Right cardiac atrium (tissue), 5 donors: Measurements from ENCODE around the gene HMBS. TPM values are rescaled to one million over a fixed set of nuclear protein-coding genes. Genes with fewer than 3 reads are reported as not detected.
"Not testable (repeated sequence)": the region's sequence is repeated elsewhere in the genome, so short reads cannot be mapped to it uniquely, and the experiment has no call there.

Experiments used
- ATAC-seq, 2 donors: fragments of 200-7000 bp; cut with Tn5 transposase; one replicate each; pipeline versions ENCODE4 v1.8.0 to v1.9.1; 2020; ENCODE audit warnings: moderate library complexity in 2 of 2, mild to moderate bottlenecking in 1 of 2
- DNase-seq, 3 donors: peaks; one replicate each; pipeline ENCODE4 v3.0.0-alpha.2; 2020
- H3K27ac ChIP-seq: one replicate; pipeline ENCODE4 v1.5.1; 2013; ENCODE audit warnings: mild to moderate bottlenecking, low read length, control low read depth, moderate library complexity
- H3K27me3 ChIP-seq: one replicate; pipeline ENCODE4 v1.6.1; 2013; ENCODE audit not compliant: control insufficient read depth, insufficient read depth
- H3K4me1 ChIP-seq: one replicate; pipeline ENCODE4 v1.6.1; 2013; ENCODE audit warnings: low read length; ENCODE audit not compliant: control insufficient read depth, insufficient read depth
- H3K4me3 ChIP-seq: one replicate; pipeline ENCODE4 v1.5.1; 2013; ENCODE audit warnings: low read length, control low read depth
- H3K9me3 ChIP-seq: one replicate; pipeline ENCODE4 v1.6.1; 2013; ENCODE audit warnings: low read length; ENCODE audit not compliant: control insufficient read depth
- WGBS: extraction: QIAGEN DNeasy Blood & Tissue Kit; methylation state at CpG from one replicate; pipeline ENCODE4 v1.1.7; 2013; 5-methylcytosine and 5-hydroxymethylcytosine counted together
- intact Hi-C, 4 donors: fragments of 100-400 bp; cut with DNase I; formaldehyde crosslinking; loops; one replicate each; pipeline versions ENCODE4 v1.11.0 to v1.14.0; 2022 to 2023
- long read RNA-seq, 4 donors: library from polyadenylated mRNA; unstranded; transcript quantifications; one replicate each; pipeline ENCODE4 v2.0.0, GENCODE V29; 2020 to 2021
- polyA plus RNA-seq: library from polyadenylated mRNA; stranded (reverse); fragments of 200-250 nt; gene quantifications from one replicate; pipeline ENCODE4 v1.2.3, GENCODE V29; 2013
- total RNA-seq, 4 donors: library from RNA; stranded (reverse); fragmentation: NEBNext Ultra II Directional; extraction: Animal tissue kit (Norgen Biotek cat#: 25700); gene quantifications; one replicate each; pipeline ENCODE4 v1.2.1, GENCODE V29; 2021
- donor health status: healthy with polysubstance abuse.
- donor health status: DM: no; HTN: yes; CAD: no.
- donor health status: DM: no; HTN: no; CAD: no.
- donor health status: DM: no; HTN: yes; CAD: no; lungs with severe emphysema.
- donor health status: DM: yes; HTN: yes; CAD: no.

HMBS gene
- total RNA-seq = 10 to 100 TPM; 17.3 to 28.0 (median 22.2) TPM
- 28.0 TPM for polyA plus RNA-seq
- long read RNA-seq, donor 1, transcript HMBS-201 (14 exons, 1,501 nt) = major isoform, 45 of 56 reads
- long read RNA-seq, donor 1, partial matches to known transcripts = 3 of 56 reads
- long read RNA-seq, donor 1, other reads (novel, unspliced or antisense) = 6 of 56 reads
- long read RNA-seq, donor 2, transcript HMBS-201 (14 exons, 1,501 nt) = major isoform, 37 of 46 reads
- long read RNA-seq, donor 2, partial matches to known transcripts = 2 of 46 reads
- long read RNA-seq, donor 2, other reads (novel, unspliced or antisense) = 4 of 46 reads
- long read RNA-seq, donor 3, transcript HMBS-201 (14 exons, 1,501 nt) = major isoform, 99 of 136 reads
- long read RNA-seq, donor 3, partial matches to known transcripts = 1 of 136 reads
- long read RNA-seq, donor 3, other reads (novel, unspliced or antisense) = 30 of 136 reads
- long read RNA-seq, donor 4, transcript HMBS-201 (14 exons, 1,501 nt) = major isoform, 12 of 19 reads
- long read RNA-seq, donor 4, partial matches to known transcripts = 0 of 19 reads
- long read RNA-seq, donor 4, other reads (novel, unspliced or antisense) = 5 of 19 reads

- H3K4me1 ChIP-seq = peaks cover 3% of the 10 kb centered on the region
- WGBS = under 1% methylated on average over 45 of the region's 45 CpGs
- intact Hi-C loops = no loop called here
- DNase-seq (peak; percentile 95 to 98 (median 97)), ATAC-seq (peak; percentile 98)
- peak within 1 kb of the TSS; percentile 75 for H3K27ac ChIP-seq
- H3K4me3 ChIP-seq = peak within 1 kb of the TSS; percentile 52
- no peaks in the 10 kb centered on the region for H3K9me3 ChIP-seq
- no peaks in the 10 kb centered on the region for H3K27me3 ChIP-seq
These were observed at the start of gene HMBS for GRCh38 chr11:119084663-119085436. Gene HMBS, plus strand, starts transcription at chr11:119084881. Its CDS starts 153 bp downstream, at chr11:119085034.

- ATAC-seq (no peak), DNase-seq (no peak)
- no peaks in the 10 kb centered on the region for H3K4me1 ChIP-seq
- no peaks in the 10 kb centered on the region for H3K27me3 ChIP-seq
- no peaks in the 10 kb centered on the region for H3K9me3 ChIP-seq
- no peak overlapping the region for H3K4me3 ChIP-seq
- intact Hi-C loops = no loop called here
- no peak overlapping the region for H3K27ac ChIP-seq
- WGBS = 86% methylated on average over 5 of the region's 5 CpGs
These were observed 45.8 kb upstream of the HMBS start for GRCh38 chr11:119038884-119039283.

GRCh38 chr11:119039471-119039870 lies 45.2 kb upstream of the HMBS start:
- H3K4me1 ChIP-seq, H3K27me3 ChIP-seq, H3K9me3 ChIP-seq, H3K4me3 ChIP-seq, intact Hi-C loops, H3K27ac ChIP-seq, DNase-seq, ATAC-seq: not testable (repeated sequence)
- WGBS = 31% methylated on average over 11 of the region's 11 CpGs

- H3K4me3 ChIP-seq = no peak overlapping the region
- no peaks in the 10 kb centered on the region for H3K4me1 ChIP-seq
- intact Hi-C loops = no loop called here
- whole genome bisulfite sequencing = 91% methylated on average over 4 of the region's 4 CpGs
- H3K27ac ChIP-seq = no peak overlapping the region
- H3K27me3 ChIP-seq = no peaks in the 10 kb centered on the region
- no peak for DNase-seq
- no peak for ATAC-seq
- H3K9me3 ChIP-seq = no peaks in the 10 kb centered on the region
These were observed 42.7 kb upstream of the HMBS start for GRCh38 chr11:119041821-119042514.

GRCh38 chr11:119042927-119043326 lies 41.8 kb upstream of the HMBS start:
- Histone ChIP-seq H3K27ac (no peak overlapping the region), H3K9me3 (no peaks in the 10 kb centered on the region), H3K4me3 (no peak overlapping the region), H3K27me3 (no peaks in the 10 kb centered on the region), H3K4me1 (no peaks in the 10 kb centered on the region)
- DNase-seq (no peak), ATAC-seq (no peak)
- WGBS = 86% methylated on average over 9 of the region's 9 CpGs
- intact Hi-C loops = no loop called here

- H3K27me3 ChIP-seq = no peaks in the 10 kb centered on the region
- H3K4me1 ChIP-seq = no peaks in the 10 kb centered on the region
- intact Hi-C loops = no loop called here
- ATAC-seq = no peak
- 69% methylated on average over 6 of the region's 6 CpGs for WGBS
- DNase-seq = no peak
- H3K27ac ChIP-seq = no peak overlapping the region
- H3K4me3 ChIP-seq = no peak overlapping the region
- H3K9me3 ChIP-seq = no peaks in the 10 kb centered on the region
These were observed 40.0 kb upstream of the HMBS start for GRCh38 chr11:119044708-119045107.

GRCh38 chr11:119046489-119046888 lies 38.2 kb upstream of the HMBS start:
- DNase-seq (no peak), ATAC-seq (no peak)
- Histone ChIP-seq H3K27me3 (no peaks in the 10 kb centered on the region), H3K9me3 (no peaks in the 10 kb centered on the region), H3K4me3 (no peak overlapping the region), H3K27ac (no peak overlapping the region), H3K4me1 (no peaks in the 10 kb centered on the region)
- 97% methylated on average over 6 of the region's 6 CpGs for WGBS
- intact Hi-C loops = no loop called here

- no peak overlapping the region for H3K27ac ChIP-seq
- H3K4me3 ChIP-seq = no peak overlapping the region
- ATAC-seq = no peak
- no peaks in the 10 kb centered on the region for H3K9me3 ChIP-seq
- no peaks in the 10 kb centered on the region for H3K27me3 ChIP-seq
- no peaks in the 10 kb centered on the region for H3K4me1 ChIP-seq
- intact Hi-C loops = no loop called here
- 97% methylated on average over 6 of the region's 6 CpGs for WGBS
- no peak for DNase-seq
These were observed 37.5 kb upstream of the HMBS start for GRCh38 chr11:119047205-119047604.

- Histone ChIP-seq H3K4me1 (no peaks in the 10 kb centered on the region), H3K27ac (no peak overlapping the region), H3K4me3 (no peak overlapping the region), H3K9me3 (no peaks in the 10 kb centered on the region), H3K27me3 (no peaks in the 10 kb centered on the region)
- DNase-seq (no peak), ATAC-seq (no peak)
- intact Hi-C loops = no loop called here
- WGBS = 94% methylated on average over 9 of the region's 9 CpGs
These were observed 36.0 kb upstream of the HMBS start for GRCh38 chr11:119048644-119049043.

- Histone ChIP-seq H3K9me3 (no peaks in the 10 kb centered on the region), H3K27me3 (no peaks in the 10 kb centered on the region), H3K4me3 (no peak overlapping the region), H3K27ac (no peak overlapping the region), H3K4me1 (no peaks in the 10 kb centered on the region)
- DNase-seq (no peak), ATAC-seq (no peak)
- WGBS = 91% methylated on average over 7 of the region's 7 CpGs
- intact Hi-C loops = no loop called here
These were observed 35.6 kb upstream of the HMBS start for GRCh38 chr11:119049081-119049480.
